ENCODE measurements around the gene ANKRD66. TPM values are rescaled to one million over a fixed set of nuclear protein-coding genes. Genes with fewer than 3 reads are reported as not detected.

ANKRD66 gene
- total RNA-seq = not detected in 2 replicates
- long read RNA-seq = 0 reads

DNA sequence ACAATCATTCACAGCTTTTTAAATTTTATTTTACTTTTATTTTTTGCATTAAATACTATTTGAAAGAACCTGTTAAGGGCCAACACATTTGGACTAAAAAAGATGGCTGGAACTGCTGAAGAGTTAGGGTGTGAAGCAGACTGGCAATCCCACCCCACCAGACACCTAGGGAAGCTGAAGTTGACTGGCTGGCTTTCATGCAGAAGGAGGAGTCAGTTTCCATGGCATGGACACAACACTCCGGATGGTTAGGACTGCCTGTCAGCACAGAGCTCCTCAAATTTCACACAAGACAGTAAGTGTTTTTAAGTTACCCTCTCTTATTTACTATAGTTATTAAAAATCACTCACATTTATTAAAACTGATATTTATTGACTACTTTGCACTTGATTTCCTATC is at the start of gene ANKRD66:
ANKRD66 (plus strand) TSS at position 238 of the 400 bp plus-strand sequence. CDS start 5,016 bp downstream, outside the sequence.
- Mint-ChIP-seq H3K4me1 (ENCODE audit: unreplicated experiment) (no peaks in the 10 kb centered on the region), H3K36me3 (ENCODE audit: unreplicated experiment) (no peaks in the 10 kb centered on the region), H3K27ac (ENCODE audit: unreplicated experiment) (no peak within 1 kb of the TSS), H3K27me3 (ENCODE audit: unreplicated experiment) (peaks cover 10% of the 10 kb centered on the region), H3K4me3 (ENCODE audit: unreplicated experiment) (no peak within 1 kb of the TSS), H3K9me3 (ENCODE audit: unreplicated experiment) (no peaks in the 10 kb centered on the region)
- no peak for TF ChIP-seq CTCF (IDR thresholded peaks at IDR 0.05)
- no peak for DNase-seq (ENCODE audit: extremely low spot score, unreplicated experiment)

GRCh38 chr6:46699970-46700369 is 46.8 kb upstream of the ANKRD66 start:
- no peaks in the 10 kb centered on the region for H3K36me3 Mint-ChIP-seq (ENCODE audit: unreplicated experiment)
- H3K4me1 Mint-ChIP-seq (ENCODE audit: unreplicated experiment) = no peaks in the 10 kb centered on the region
- H3K4me3 Mint-ChIP-seq (ENCODE audit: unreplicated experiment) = no peak overlapping the region
- H3K27ac Mint-ChIP-seq (ENCODE audit: unreplicated experiment) = no peak overlapping the region
- no peaks in the 10 kb centered on the region for H3K9me3 Mint-ChIP-seq (ENCODE audit: unreplicated experiment)
- DNase-seq (ENCODE audit: extremely low spot score, unreplicated experiment) = no peak
- peaks cover 32% of the 10 kb centered on the region for H3K27me3 Mint-ChIP-seq (ENCODE audit: unreplicated experiment)
- TF ChIP-seq CTCF (IDR thresholded peaks at IDR 0.05) = no peak

DNA sequence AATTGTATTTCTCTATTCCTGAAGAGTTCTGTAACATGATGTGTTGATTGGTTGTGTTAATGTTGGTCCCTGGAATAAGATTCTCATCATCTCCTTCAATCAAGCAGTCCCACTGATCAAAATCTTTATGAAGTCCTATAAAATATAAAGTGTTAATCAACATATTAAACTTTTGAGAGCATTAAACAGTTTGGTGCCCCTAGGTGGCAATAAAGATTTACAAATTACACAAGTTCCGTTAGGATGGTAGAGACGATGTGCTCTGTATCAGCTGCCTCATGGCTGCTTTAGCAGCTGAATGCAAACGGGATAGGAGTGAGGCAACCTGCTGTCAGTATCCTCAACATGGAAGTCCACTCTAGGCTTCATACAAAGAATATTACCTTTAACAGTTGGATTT is 42.2 kb upstream of the ANKRD66 start:
- Mint-ChIP-seq H3K4me3 (ENCODE audit: unreplicated experiment) (no peak overlapping the region), H3K9me3 (ENCODE audit: unreplicated experiment) (no peaks in the 10 kb centered on the region), H3K36me3 (ENCODE audit: unreplicated experiment) (no peaks in the 10 kb centered on the region), H3K4me1 (ENCODE audit: unreplicated experiment) (no peaks in the 10 kb centered on the region), H3K27ac (ENCODE audit: unreplicated experiment) (no peak overlapping the region), H3K27me3 (ENCODE audit: unreplicated experiment) (peaks cover 36% of the 10 kb centered on the region)
- DNase-seq (ENCODE audit: extremely low spot score, unreplicated experiment) = no peak
- TF ChIP-seq CTCF (IDR thresholded peaks at IDR 0.05) = peak; percentile 28

DNA sequence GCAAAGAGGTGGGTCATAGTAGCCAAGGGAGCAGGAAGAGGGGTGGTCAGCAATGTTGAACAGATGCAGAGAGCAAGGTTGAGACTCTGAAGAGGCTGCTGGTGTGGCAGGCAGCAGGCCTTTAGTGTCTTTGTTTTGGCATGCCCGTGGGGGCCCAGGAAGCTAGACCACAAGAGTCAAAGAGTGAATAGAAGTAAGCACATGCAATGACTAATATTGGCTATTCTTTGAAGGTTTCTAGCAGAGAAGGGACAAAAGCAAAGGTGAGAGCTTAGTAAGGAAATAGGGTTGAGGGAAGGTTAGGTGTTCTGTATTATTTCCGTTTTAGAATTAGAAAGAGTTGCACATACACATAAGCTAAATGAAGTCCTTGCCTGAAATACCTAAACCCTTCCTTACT is 40.3 kb upstream of the ANKRD66 start:
- no peak for TF ChIP-seq CTCF (IDR thresholded peaks at IDR 0.05)
- Mint-ChIP-seq H3K27me3 (ENCODE audit: unreplicated experiment) (peaks cover 38% of the 10 kb centered on the region), H3K9me3 (ENCODE audit: unreplicated experiment) (no peaks in the 10 kb centered on the region), H3K36me3 (ENCODE audit: unreplicated experiment) (no peaks in the 10 kb centered on the region), H3K4me3 (ENCODE audit: unreplicated experiment) (no peak overlapping the region), H3K27ac (ENCODE audit: unreplicated experiment) (no peak overlapping the region), H3K4me1 (ENCODE audit: unreplicated experiment) (no peaks in the 10 kb centered on the region)
- DNase-seq (ENCODE audit: extremely low spot score, unreplicated experiment) = no peak

GRCh38 chr6:46711491-46711890 is 35.2 kb upstream of the ANKRD66 start:
- no peaks in the 10 kb centered on the region for H3K9me3 Mint-ChIP-seq (ENCODE audit: unreplicated experiment)
- H3K27me3 Mint-ChIP-seq (ENCODE audit: unreplicated experiment) = peaks cover 18% of the 10 kb centered on the region
- no peak for TF ChIP-seq CTCF (IDR thresholded peaks at IDR 0.05)
- no peak for DNase-seq (ENCODE audit: extremely low spot score, unreplicated experiment)
- H3K36me3 Mint-ChIP-seq (ENCODE audit: unreplicated experiment) = no peaks in the 10 kb centered on the region
- H3K4me3 Mint-ChIP-seq (ENCODE audit: unreplicated experiment) = no peak overlapping the region
- no peaks in the 10 kb centered on the region for H3K4me1 Mint-ChIP-seq (ENCODE audit: unreplicated experiment)
- no peak overlapping the region for H3K27ac Mint-ChIP-seq (ENCODE audit: unreplicated experiment)
